Measurements from ENCODE around the gene MBL2.

Gene MBL2

GRCh38 chr10:52755297-52756062, 17.1 kb downstream of the MBL2 start:
- Histone ChIP-seq H3K4me3 (ENCODE audit: control insufficient read depth in 1 of 7, extremely low read depth in 1 of 7, insufficient read depth in 4 of 7, low read depth in 2 of 7, low read length in 6 of 7) (peak overlapping the region in 6 of 7 experiments; percentile 48 to 79 (median 68)), H3K27ac (ENCODE audit: insufficient read depth in 1 of 2, low read depth in 1 of 2, low read length in 2 of 2, poor library complexity in 1 of 2, severe bottlenecking in 2 of 2) (peak overlapping the region; percentile 69 to 70), H3K4me1 (ENCODE audit: control extremely low read depth in 1 of 4, control insufficient read depth in 4 of 4, insufficient read depth in 4 of 4, low read length in 3 of 4) (peaks cover 30 to 79% (median 52%) of the 10 kb centered on the region in 4 experiments), H3K9me3 (ENCODE audit: control extremely low read depth in 1 of 5, control insufficient read depth in 4 of 5, insufficient read depth in 2 of 5, low read depth in 1 of 5, low read length in 4 of 5) (no peaks in the 10 kb centered on the region), H3K27me3 (replicated peaks in 2 of 5; ENCODE audit: control insufficient read depth in 4 of 5, insufficient read depth in 5 of 5, low read length in 4 of 5) (no peaks in the 10 kb centered on the region), H3K36me3 (ENCODE audit: control insufficient read depth in 4 of 4, insufficient read depth in 4 of 4, low read length in 3 of 4) (peaks cover 0 to 14% (median 2%) of the 10 kb centered on the region in 4 experiments)
- peak; percentile 90 to 99 (median 98) for DNase-seq
- WGBS (ENCODE audit: insufficient coverage): 0% methylated on average over 3 of the region's 5 CpGs
- POLR2A ChIA-PET: interaction anchor here (0.6 to 1.0 kb wide), 2 partner anchors 13 to 25 kb away, joined by 3 read pairs; no protein-coding TSS in a partner anchor
- CTCF ChIA-PET: interaction anchor here (0.8 to 5.7 kb wide), 4 partner anchors 11 to 26 kb away, joined by 4 to 55 read pairs (median 18); no protein-coding TSS in a partner anchor

- DNase-seq: peak; percentile 37 to 96 (median 94)
- POLR2A ChIA-PET: no interaction called here
- 71% methylated on average over 2 of the region's 3 CpGs for WGBS (ENCODE audit: insufficient coverage)
- no peaks in the 10 kb centered on the region for H3K27me3 ChIP-seq (replicated peaks in 2 of 5; ENCODE audit: control insufficient read depth in 4 of 5, insufficient read depth in 5 of 5, low read length in 4 of 5)
- H3K4me3 ChIP-seq (ENCODE audit: control insufficient read depth in 1 of 7, extremely low read depth in 1 of 7, insufficient read depth in 4 of 7, low read depth in 2 of 7, low read length in 6 of 7): peak overlapping the region in 6 of 7 experiments; percentile 21 to 79 (median 60)
- H3K4me1 ChIP-seq (ENCODE audit: control extremely low read depth in 1 of 4, control insufficient read depth in 4 of 4, insufficient read depth in 4 of 4, low read length in 3 of 4): peaks cover 27 to 69% (median 51%) of the 10 kb centered on the region in 4 experiments
- CTCF ChIA-PET: interaction anchor here (4.3 to 5.7 kb wide), 2 partner anchors 12 to 24 kb away, joined by 31 to 55 read pairs; no protein-coding TSS in a partner anchor
- H3K27ac ChIP-seq (ENCODE audit: insufficient read depth in 1 of 2, low read depth in 1 of 2, low read length in 2 of 2, poor library complexity in 1 of 2, severe bottlenecking in 2 of 2): peak overlapping the region; percentile 42 to 70
- no peaks in the 10 kb centered on the region for H3K9me3 ChIP-seq (ENCODE audit: control extremely low read depth in 1 of 5, control insufficient read depth in 4 of 5, insufficient read depth in 2 of 5, low read depth in 1 of 5, low read length in 4 of 5)
- H3K36me3 ChIP-seq (ENCODE audit: control insufficient read depth in 4 of 4, insufficient read depth in 4 of 4, low read length in 3 of 4): peaks cover 0 to 14% (median 2%) of the 10 kb centered on the region in 4 experiments
Observed at GRCh38 chr10:52752801-52753445, 19.7 kb downstream of the MBL2 start.

GRCh38 chr10:52752261-52752660, 20.3 kb downstream of the MBL2 start:
- H3K4me1 ChIP-seq (ENCODE audit: control extremely low read depth in 1 of 4, control insufficient read depth in 4 of 4, insufficient read depth in 4 of 4, low read length in 3 of 4): peaks cover 24 to 73% (median 55%) of the 10 kb centered on the region in 4 experiments
- POLR2A ChIA-PET: no interaction called here
- peaks cover 0 to 14% (median 2%) of the 10 kb centered on the region in 4 experiments for H3K36me3 ChIP-seq (ENCODE audit: control insufficient read depth in 4 of 4, insufficient read depth in 4 of 4, low read length in 3 of 4)
- no peaks in the 10 kb centered on the region for H3K9me3 ChIP-seq (ENCODE audit: control extremely low read depth in 1 of 5, control insufficient read depth in 4 of 5, insufficient read depth in 2 of 5, low read depth in 1 of 5, low read length in 4 of 5)
- H3K27me3 ChIP-seq (replicated peaks in 2 of 5; ENCODE audit: control insufficient read depth in 4 of 5, insufficient read depth in 5 of 5, low read length in 4 of 5): no peaks in the 10 kb centered on the region
- WGBS (ENCODE audit: insufficient coverage): no CpG with 5 or more reads among the region's 1 CpG
- DNase-seq: no peak
- peak overlapping the region in 1 of 7 experiments; percentile 79 for H3K4me3 ChIP-seq (ENCODE audit: control insufficient read depth in 1 of 7, extremely low read depth in 1 of 7, insufficient read depth in 4 of 7, low read depth in 2 of 7, low read length in 6 of 7)
- no peak overlapping the region for H3K27ac ChIP-seq (ENCODE audit: insufficient read depth in 1 of 2, low read depth in 1 of 2, low read length in 2 of 2, poor library complexity in 1 of 2, severe bottlenecking in 2 of 2)
- CTCF ChIA-PET: interaction anchor here (1.2 to 5.7 kb wide), 2 partner anchors 11 to 25 kb away, joined by 7 to 55 read pairs; no protein-coding TSS in a partner anchor

GRCh38 chr10:52751337-52751736, 21.2 kb downstream of the MBL2 start:
- POLR2A ChIA-PET: no interaction called here
- WGBS (ENCODE audit: insufficient coverage): 100% methylated on average over 2 of the region's 2 CpGs
- no peak overlapping the region for H3K4me3 ChIP-seq (ENCODE audit: control insufficient read depth in 1 of 7, extremely low read depth in 1 of 7, insufficient read depth in 4 of 7, low read depth in 2 of 7, low read length in 6 of 7)

GRCh38 chr10:52750629-52751028, 22.0 kb downstream of the MBL2 start:
- Histone ChIP-seq H3K9me3 (ENCODE audit: control extremely low read depth in 1 of 5, control insufficient read depth in 4 of 5, insufficient read depth in 2 of 5, low read depth in 1 of 5, low read length in 4 of 5) (no peaks in the 10 kb centered on the region), H3K4me1 (ENCODE audit: control extremely low read depth in 1 of 4, control insufficient read depth in 4 of 4, insufficient read depth in 4 of 4, low read length in 3 of 4) (peaks cover 16 to 65% (median 45%) of the 10 kb centered on the region in 4 experiments), H3K27me3 (replicated peaks in 2 of 5; ENCODE audit: control insufficient read depth in 4 of 5, insufficient read depth in 5 of 5, low read length in 4 of 5) (no peaks in the 10 kb centered on the region), H3K4me3 (ENCODE audit: control insufficient read depth in 1 of 7, extremely low read depth in 1 of 7, insufficient read depth in 4 of 7, low read depth in 2 of 7, low read length in 6 of 7) (no peak overlapping the region), H3K36me3 (ENCODE audit: control insufficient read depth in 4 of 4, insufficient read depth in 4 of 4, low read length in 3 of 4) (peaks cover 0 to 14% (median 2%) of the 10 kb centered on the region in 4 experiments), H3K27ac (ENCODE audit: insufficient read depth in 1 of 2, low read depth in 1 of 2, low read length in 2 of 2, poor library complexity in 1 of 2, severe bottlenecking in 2 of 2) (no peak overlapping the region)
- ChIA-PET CTCF (interaction anchor here (16.0 kb wide), 1 partner anchor 25 kb away, joined by 433 read pairs; the partner anchor contains the start of gene MBL2), POLR2A (no interaction called here)
- WGBS (ENCODE audit: insufficient coverage): 100% methylated on average over 1 of the region's 1 CpG
- no peak for DNase-seq

More at GRCh38 chr10:52751337-52751736, 21.2 kb downstream of the MBL2 start:
- no peaks in the 10 kb centered on the region for H3K27me3 ChIP-seq (replicated peaks in 2 of 5; ENCODE audit: control insufficient read depth in 4 of 5, insufficient read depth in 5 of 5, low read length in 4 of 5)
- DNase-seq: no peak
- CTCF ChIA-PET: interaction anchor here (1.2 to 5.7 kb wide), 2 partner anchors 10 to 26 kb away, joined by 7 to 55 read pairs; no protein-coding TSS in a partner anchor
- H3K36me3 ChIP-seq (ENCODE audit: control insufficient read depth in 4 of 4, insufficient read depth in 4 of 4, low read length in 3 of 4): peaks cover 0 to 14% (median 2%) of the 10 kb centered on the region in 4 experiments
- no peaks in the 10 kb centered on the region for H3K9me3 ChIP-seq (ENCODE audit: control extremely low read depth in 1 of 5, control insufficient read depth in 4 of 5, insufficient read depth in 2 of 5, low read depth in 1 of 5, low read length in 4 of 5)
- no peak overlapping the region for H3K27ac ChIP-seq (ENCODE audit: insufficient read depth in 1 of 2, low read depth in 1 of 2, low read length in 2 of 2, poor library complexity in 1 of 2, severe bottlenecking in 2 of 2)
- peaks cover 20 to 67% (median 52%) of the 10 kb centered on the region in 4 experiments for H3K4me1 ChIP-seq (ENCODE audit: control extremely low read depth in 1 of 4, control insufficient read depth in 4 of 4, insufficient read depth in 4 of 4, low read length in 3 of 4)

- H3K4me1 ChIP-seq (ENCODE audit: control extremely low read depth in 1 of 4, control insufficient read depth in 4 of 4, insufficient read depth in 4 of 4, low read length in 3 of 4): peaks cover 0 to 47% (median 28%) of the 10 kb centered on the region in 4 experiments
- peaks cover 0 to 14% (median 2%) of the 10 kb centered on the region in 4 experiments for H3K36me3 ChIP-seq (ENCODE audit: control insufficient read depth in 4 of 4, insufficient read depth in 4 of 4, low read length in 3 of 4)
- no peak overlapping the region for H3K27ac ChIP-seq (ENCODE audit: insufficient read depth in 1 of 2, low read depth in 1 of 2, low read length in 2 of 2, poor library complexity in 1 of 2, severe bottlenecking in 2 of 2)
- peak overlapping the region in 1 of 7 experiments; percentile 2 for H3K4me3 ChIP-seq (ENCODE audit: control insufficient read depth in 1 of 7, extremely low read depth in 1 of 7, insufficient read depth in 4 of 7, low read depth in 2 of 7, low read length in 6 of 7)
- POLR2A ChIA-PET: no interaction called here
- no peaks in the 10 kb centered on the region for H3K27me3 ChIP-seq (replicated peaks in 2 of 5; ENCODE audit: control insufficient read depth in 4 of 5, insufficient read depth in 5 of 5, low read length in 4 of 5)
- 98% methylated on average over 4 of the region's 4 CpGs for WGBS (ENCODE audit: insufficient coverage)
- H3K9me3 ChIP-seq (ENCODE audit: control extremely low read depth in 1 of 5, control insufficient read depth in 4 of 5, insufficient read depth in 2 of 5, low read depth in 1 of 5, low read length in 4 of 5): no peaks in the 10 kb centered on the region
- DNase-seq: no peak
- CTCF ChIA-PET: interaction anchor here (1.2 to 16.0 kb wide), 3 partner anchors 28 to 103 kb away, joined by 3 to 433 read pairs (median 16); partner anchors contain the start of gene MBL2
Observed at GRCh38 chr10:52747694-52748093, 24.9 kb downstream of the MBL2 start.
